HG02840 (cell line): Measurements from ENCODE around the gene C1QL1.

Experiments used
- ATAC-seq: cut with Tn5 transposase; IDR thresholded peaks from one replicate; pipeline ENCODE4 v1.9.1; 2021; ENCODE audit warnings: mild to moderate bottlenecking, moderate library complexity, moderate number of reproducible peaks; ENCODE audit not compliant: unreplicated experiment, low FRiP score

C1QL1 gene

GRCh38 chr17:44968225-44969143 is at the start of gene C1QL1:
Gene C1QL1, minus strand, starts transcription at chr17:44968303. Its CDS starts 255 bp downstream, at chr17:44968048.
- ATAC-seq, result peak; percentile 76

GRCh38 chr17:45016823-45017222 is 48.7 kb upstream of the C1QL1 start:
- ATAC-seq, result no peak

- no peak for ATAC-seq
Measured at GRCh38 chr17:45016237-45016636, 48.1 kb upstream of the C1QL1 start.

GRCh38 chr17:45013021-45013997 is 45.2 kb upstream of the C1QL1 start:
- no peak for ATAC-seq

- ATAC-seq, result no peak
Measured at GRCh38 chr17:45011767-45012166, 43.7 kb upstream of the C1QL1 start.

GRCh38 chr17:45009676-45010467 is 41.8 kb upstream of the C1QL1 start:
- ATAC-seq, result no peak

- no peak for ATAC-seq
Measured at GRCh38 chr17:45008216-45008615, 40.1 kb upstream of the C1QL1 start.

GRCh38 chr17:45006927-45007461 is 38.9 kb upstream of the C1QL1 start:
- no peak for ATAC-seq

- no peak for ATAC-seq
Measured at GRCh38 chr17:45005700-45006099, 37.6 kb upstream of the C1QL1 start.

- ATAC-seq, result no peak
Measured at GRCh38 chr17:45004388-45004787, 36.3 kb upstream of the C1QL1 start.

- no peak for ATAC-seq
Measured at GRCh38 chr17:45003877-45004276, 35.8 kb upstream of the C1QL1 start.

- ATAC-seq, result no peak
Measured at GRCh38 chr17:45001310-45001709, 33.2 kb upstream of the C1QL1 start.

GRCh38 chr17:44999433-44999832 is 31.3 kb upstream of the C1QL1 start:
- no peak for ATAC-seq

- no peak for ATAC-seq
Measured at GRCh38 chr17:44998646-44999045, 30.5 kb upstream of the C1QL1 start.

GRCh38 chr17:44997733-44998520 is 29.8 kb upstream of the C1QL1 start:
- ATAC-seq, result no peak

GRCh38 chr17:44996304-44996703 is 28.2 kb upstream of the C1QL1 start:
- ATAC-seq, result no peak

GRCh38 chr17:44995436-44996001 is 27.4 kb upstream of the C1QL1 start:
- no peak for ATAC-seq

- no peak for ATAC-seq
Measured at GRCh38 chr17:44992242-44992939, 24.3 kb upstream of the C1QL1 start.
